Prostate gland (tissue), 2 donors: Measurements from ENCODE around the gene PTHLH. TPM values are rescaled to one million over a fixed set of nuclear protein-coding genes. Genes with fewer than 3 reads are reported as not detected.

ENCODE experiments used
- DNase-seq: peaks from one replicate; pipeline ENCODE4 v3.0.0-alpha.2; 2019; ENCODE audit warnings: low spot score
- H3K27ac ChIP-seq, 2 donors: fragments of 200-600 bp; sonication (generic); 2 replicates each; pipeline ENCODE4 v1.5.1; 2017 to 2019
- H3K27me3 ChIP-seq: fragments of 200-600 bp; sonication (generic); replicated peaks from 2 replicates; pipeline ENCODE4 v1.5.1; 2019; ENCODE audit not compliant: insufficient read depth
- H3K36me3 ChIP-seq, 2 donors: fragments of 200-600 bp; sonication (generic); 1 replicate in 1 of 2; 2 replicates in 1 of 2; pipeline versions ENCODE4 v1.5.1 to v1.8.1; 2017 to 2019
- H3K4me1 ChIP-seq: fragments of 200-600 bp; sonication (generic); replicated peaks from 2 replicates; pipeline ENCODE4 v1.5.1; 2019
- H3K4me3 ChIP-seq, 2 donors: fragments of 200-600 bp; sonication (generic); 2 replicates each; pipeline ENCODE4 v1.5.1; 2017 to 2019
- H3K9me3 ChIP-seq: fragments of 200-600 bp; sonication (generic); 2 replicates; pipeline ENCODE4 v1.5.1; 2017
- POLR2A ChIP-seq: fragments of 450-650 bp; IDR thresholded peaks from one replicate; pipeline ENCODE4 v1.6.1; 2016; ENCODE audit warnings: antibody characterized with exemption, mild to moderate bottlenecking
- POLR2AphosphoS5 ChIP-seq: sonication (generic); formaldehyde crosslinking; IDR thresholded peaks from one replicate; pipeline ENCODE4 v1.6.1; 2017; ENCODE audit warnings: antibody characterized with exemption
- WGBS: methylation state at CpG from one replicate; pipeline ENCODE4 v1.1.5; 2018; 5-methylcytosine and 5-hydroxymethylcytosine counted together
- intact Hi-C: fragments of 100-400 bp; cut with DNase I; formaldehyde crosslinking; loops from one replicate; pipeline ENCODE4 v1.14.2; 2022
- total RNA-seq, 2 donors: library from RNA; depleted of rRNA; stranded (reverse); fragments of >200 nt; gene quantifications; one replicate each; pipeline ENCODE4 v1.1.0, GENCODE V29; 2016
- TF ChIP-seq, protein P1 (sequence below), 4 experiments: fragments of 200-600 bp in 2 of 4; fragments of 450-650 bp in 2 of 4; sonication (generic) in 2 of 4; IDR thresholded peaks; 1 replicate in 3 of 4; 2 replicates in 1 of 4; pipeline ENCODE4 v1.5.1; 2016 to 2019; ENCODE audit warnings: antibody characterized with exemption in 4 of 4, mild to moderate bottlenecking in 2 of 4, moderate library complexity in 2 of 4

Gene PTHLH
- total RNA-seq: under 1 TPM; 0.51 to 0.64 TPM

DNA sequence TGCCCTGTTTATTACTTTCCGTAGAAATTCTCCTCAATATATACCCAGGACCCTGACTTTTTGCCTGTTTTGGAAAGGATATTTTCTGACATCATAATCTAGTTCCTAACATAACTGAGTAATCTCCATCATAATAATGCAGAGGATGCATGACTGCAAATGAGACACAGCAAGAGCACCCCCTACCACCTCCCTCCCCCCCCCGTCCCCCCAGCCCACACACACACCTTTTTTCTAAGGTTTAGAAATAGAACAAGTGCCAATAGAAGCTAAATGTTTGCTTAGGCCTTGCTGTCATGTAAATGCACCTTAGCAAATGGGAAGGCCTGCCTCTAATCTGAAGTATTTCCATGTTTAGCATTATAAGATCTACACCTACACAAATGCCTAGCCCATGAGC lies at the start of gene PTHLH:
Gene PTHLH (minus strand): TSS at position 13 of the 400 bp plus-strand sequence. CDS start 3,239 bp downstream, outside the sequence.
- TF ChIP-seq POLR2AphosphoS5 (no peak), POLR2A (no peak)
- TF ChIP-seq, protein P1, sequence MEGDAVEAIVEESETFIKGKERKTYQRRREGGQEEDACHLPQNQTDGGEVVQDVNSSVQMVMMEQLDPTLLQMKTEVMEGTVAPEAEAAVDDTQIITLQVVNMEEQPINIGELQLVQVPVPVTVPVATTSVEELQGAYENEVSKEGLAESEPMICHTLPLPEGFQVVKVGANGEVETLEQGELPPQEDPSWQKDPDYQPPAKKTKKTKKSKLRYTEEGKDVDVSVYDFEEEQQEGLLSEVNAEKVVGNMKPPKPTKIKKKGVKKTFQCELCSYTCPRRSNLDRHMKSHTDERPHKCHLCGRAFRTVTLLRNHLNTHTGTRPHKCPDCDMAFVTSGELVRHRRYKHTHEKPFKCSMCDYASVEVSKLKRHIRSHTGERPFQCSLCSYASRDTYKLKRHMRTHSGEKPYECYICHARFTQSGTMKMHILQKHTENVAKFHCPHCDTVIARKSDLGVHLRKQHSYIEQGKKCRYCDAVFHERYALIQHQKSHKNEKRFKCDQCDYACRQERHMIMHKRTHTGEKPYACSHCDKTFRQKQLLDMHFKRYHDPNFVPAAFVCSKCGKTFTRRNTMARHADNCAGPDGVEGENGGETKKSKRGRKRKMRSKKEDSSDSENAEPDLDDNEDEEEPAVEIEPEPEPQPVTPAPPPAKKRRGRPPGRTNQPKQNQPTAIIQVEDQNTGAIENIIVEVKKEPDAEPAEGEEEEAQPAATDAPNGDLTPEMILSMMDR (IDR thresholded peaks at IDR 0.05): no peak
- intact Hi-C loops: loop anchor here (10.0 kb wide), 2 partner anchors 202 to 1022 kb away; no protein-coding TSS in a partner anchor
- H3K27me3 ChIP-seq: peaks cover 9% of the 10 kb centered on the region
- H3K36me3 ChIP-seq: no peaks in the 10 kb centered on the region
- H3K4me1 ChIP-seq: peaks cover 4% of the 10 kb centered on the region
- H3K9me3 ChIP-seq: no peaks in the 10 kb centered on the region
- H3K4me3 ChIP-seq: no peak within 1 kb of the TSS
- no peak for DNase-seq
- 61% methylated on average over 2 of the region's 2 CpGs for WGBS
- H3K27ac ChIP-seq: no peak within 1 kb of the TSS

DNA sequence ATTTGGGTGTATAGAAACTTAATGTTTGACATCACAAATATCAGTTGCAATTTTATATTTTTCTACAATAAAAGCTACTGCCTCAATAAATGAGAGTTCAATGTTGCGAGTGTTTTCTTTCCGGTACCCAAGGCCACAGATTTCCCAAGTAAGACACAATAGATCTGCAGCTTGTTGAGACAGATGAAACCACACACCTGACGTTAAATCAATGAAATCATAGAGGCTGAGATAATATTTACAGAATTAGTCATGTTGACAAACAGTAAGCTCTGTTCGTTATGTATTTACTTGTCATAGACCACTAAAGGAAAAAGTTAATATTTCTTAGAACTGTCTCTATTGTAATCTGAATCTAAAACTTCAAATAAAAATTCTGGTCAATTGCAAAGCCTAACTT lies 49.2 kb upstream of the PTHLH start:
- 80% methylated on average over 4 of the region's 4 CpGs for WGBS
- intact Hi-C loops: no loop called here
- TF ChIP-seq, protein P1 (IDR thresholded peaks at IDR 0.05): no peak
- TF ChIP-seq POLR2AphosphoS5: no peak
- no peak for TF ChIP-seq POLR2A
- H3K36me3 ChIP-seq: no peaks in the 10 kb centered on the region
- DNase-seq: no peak
- H3K4me1 ChIP-seq: no peaks in the 10 kb centered on the region
- H3K9me3 ChIP-seq: no peaks in the 10 kb centered on the region
- no peaks in the 10 kb centered on the region for H3K27me3 ChIP-seq
- no peak overlapping the region for H3K27ac ChIP-seq
- no peak overlapping the region for H3K4me3 ChIP-seq

DNA sequence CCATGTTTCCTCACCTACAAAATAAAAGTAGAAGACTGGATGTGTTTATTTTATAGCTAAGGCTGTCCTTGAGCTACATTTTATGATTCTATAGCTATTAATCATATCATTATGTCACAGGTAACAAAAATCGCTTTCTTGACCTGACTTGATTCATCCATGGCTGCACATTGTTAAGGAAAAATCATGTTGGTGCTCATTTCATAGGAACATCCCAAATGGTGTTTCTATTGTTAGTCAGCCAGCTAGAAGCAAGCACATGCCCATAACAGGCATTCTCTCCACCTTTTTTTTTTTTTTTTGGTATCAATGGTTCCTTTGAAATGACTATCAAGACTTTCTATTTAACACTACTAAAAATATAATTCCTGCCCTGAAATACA lies 45.3 kb upstream of the PTHLH start:
- TF ChIP-seq POLR2A (no peak), POLR2AphosphoS5 (no peak)
- TF ChIP-seq, protein P1 (IDR thresholded peaks at IDR 0.05): no peak
- H3K27ac ChIP-seq: no peak overlapping the region
- 64% methylated on average over 1 of the region's 1 CpG for whole genome bisulfite sequencing

DNA sequence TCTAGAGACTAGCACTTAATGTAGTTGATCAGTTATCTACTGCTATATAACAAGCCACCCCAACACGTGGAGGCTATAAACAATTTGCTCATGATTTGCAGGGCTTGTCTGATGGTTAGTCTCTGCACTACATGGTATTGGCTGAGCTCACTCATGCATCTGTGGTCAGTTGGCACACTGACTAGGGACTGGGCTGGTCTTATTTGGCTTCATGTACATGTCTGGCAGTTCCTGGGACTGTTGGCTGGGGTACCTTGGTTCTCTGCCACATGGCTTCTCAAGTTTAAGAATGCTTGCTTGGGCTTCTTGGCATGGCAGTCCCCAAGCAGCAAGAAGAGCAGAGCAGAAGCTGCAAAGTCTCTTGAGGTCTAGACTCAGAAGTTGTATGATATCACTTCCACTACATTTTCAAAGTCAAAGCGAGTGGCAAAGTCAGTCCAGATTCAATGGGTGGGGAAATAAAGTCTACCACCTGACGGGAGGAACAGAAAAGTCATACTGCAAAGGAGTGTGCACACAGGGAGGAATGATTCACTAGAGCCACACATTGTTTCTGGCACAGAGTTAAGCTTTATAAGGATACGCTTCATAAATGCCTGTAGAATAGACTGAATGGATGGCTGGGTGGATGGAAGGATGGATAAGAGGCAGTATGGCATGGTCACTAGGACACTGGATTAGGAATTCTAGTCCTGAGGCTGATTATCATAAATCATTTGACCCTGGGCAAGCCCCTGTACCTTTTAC lies 44.8 kb upstream of the PTHLH start:
- DNase-seq: no peak
- WGBS: 90% methylated on average over 4 of the region's 4 CpGs
- Histone ChIP-seq H3K4me3 (no peak overlapping the region), H3K27ac (no peak overlapping the region), H3K27me3 (no peaks in the 10 kb centered on the region), H3K9me3 (no peaks in the 10 kb centered on the region), H3K36me3 (no peaks in the 10 kb centered on the region), H3K4me1 (no peaks in the 10 kb centered on the region)
- TF ChIP-seq, protein P1 (IDR thresholded peaks at IDR 0.05): no peak
- TF ChIP-seq POLR2A (no peak), POLR2AphosphoS5 (no peak)
- intact Hi-C loops: no loop called here

More for the DNA sequence above, 45.3 kb upstream of the PTHLH start:
- Histone ChIP-seq H3K27me3 (no peaks in the 10 kb centered on the region), H3K9me3 (no peaks in the 10 kb centered on the region), H3K4me1 (no peaks in the 10 kb centered on the region), H3K36me3 (no peaks in the 10 kb centered on the region), H3K4me3 (no peak overlapping the region)
- no peak for DNase-seq
- intact Hi-C loops: no loop called here

DNA sequence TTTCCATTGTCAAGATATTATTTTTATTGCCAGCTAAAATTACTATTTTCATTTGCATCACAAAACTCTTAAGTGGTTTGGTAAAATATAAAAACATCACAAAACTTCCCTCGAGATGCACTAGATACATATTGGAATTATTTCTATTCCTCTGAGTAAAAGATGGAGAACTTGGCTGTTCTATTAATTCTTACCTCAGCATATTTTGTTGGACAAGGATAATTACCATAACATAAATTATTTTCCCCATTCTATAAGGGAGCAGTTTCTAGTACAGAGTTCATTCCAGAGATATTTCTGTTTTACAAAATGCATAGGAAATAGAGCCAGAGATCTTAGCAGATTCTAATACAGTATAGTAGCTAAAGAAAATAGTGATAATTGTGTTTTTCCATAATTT lies 42.6 kb upstream of the PTHLH start:
- no peak overlapping the region for H3K27ac ChIP-seq
- DNase-seq: no peak
- no peaks in the 10 kb centered on the region for H3K9me3 ChIP-seq
- no peak overlapping the region for H3K4me3 ChIP-seq
- H3K27me3 ChIP-seq: no peaks in the 10 kb centered on the region
- TF ChIP-seq POLR2A (no peak), POLR2AphosphoS5 (no peak)
- TF ChIP-seq, protein P1 (IDR thresholded peaks at IDR 0.05): no peak
- no peaks in the 10 kb centered on the region for H3K4me1 ChIP-seq
- WGBS: 88% methylated on average over 1 of the region's 1 CpG
- intact Hi-C loops: no loop called here
- H3K36me3 ChIP-seq: no peaks in the 10 kb centered on the region
